ENCODE measurements around the gene CDHR1.

DNA sequence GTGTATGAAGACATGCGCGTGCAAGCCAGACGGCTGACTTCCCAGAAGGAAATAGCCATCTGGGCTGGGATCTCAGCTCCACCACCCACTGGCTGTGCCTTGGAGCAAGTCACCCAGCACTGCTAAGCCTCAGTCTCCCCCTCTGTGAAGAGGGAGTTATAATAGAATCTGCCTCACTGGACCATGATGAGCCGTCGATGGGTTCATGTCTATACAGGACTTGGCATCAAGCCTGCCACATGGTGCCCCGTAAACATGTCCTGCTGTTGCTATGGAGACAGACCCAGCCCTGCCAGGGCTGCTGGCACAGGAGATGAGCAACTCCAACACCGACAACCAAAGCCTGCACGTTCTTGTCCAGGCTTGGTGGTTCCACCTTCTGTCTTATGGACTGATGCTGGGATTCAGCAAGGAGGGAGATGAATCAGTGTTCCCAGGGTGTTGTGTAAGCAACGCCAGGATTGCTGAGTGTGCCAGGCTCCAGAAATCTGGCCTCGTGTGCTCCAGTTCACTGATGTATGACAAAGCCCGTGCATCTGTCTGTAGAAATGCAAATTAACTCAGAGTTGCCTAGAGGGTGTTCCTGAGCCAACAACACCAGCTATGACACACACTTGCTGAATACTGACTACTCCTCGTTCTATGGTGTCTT, 15.2 kb upstream of the CDHR1 start:
- TF ChIP-seq YY1 (IDR thresholded peaks at IDR 0.05; ENCODE audit: insufficient read depth, insufficient read length) (no peak), ZNF274 (IDR thresholded peaks at IDR 0.05; ENCODE audit: low read depth, low read length) (no peak)

All from NT2/D1 (cell line).